ENCODE data around the gene KRT71. TPM values are rescaled to one million over a fixed set of nuclear protein-coding genes. Genes with fewer than 3 reads are reported as not detected.
"Not testable (repeated sequence)": the region's sequence is repeated elsewhere in the genome, so short reads cannot be mapped to it uniquely, and the experiment has no call there.

The KRT71 gene
- not detected in 2 replicates for total RNA-seq (2014; rRNA removed)
- not detected for polyA plus RNA-seq (2012)

DNA sequence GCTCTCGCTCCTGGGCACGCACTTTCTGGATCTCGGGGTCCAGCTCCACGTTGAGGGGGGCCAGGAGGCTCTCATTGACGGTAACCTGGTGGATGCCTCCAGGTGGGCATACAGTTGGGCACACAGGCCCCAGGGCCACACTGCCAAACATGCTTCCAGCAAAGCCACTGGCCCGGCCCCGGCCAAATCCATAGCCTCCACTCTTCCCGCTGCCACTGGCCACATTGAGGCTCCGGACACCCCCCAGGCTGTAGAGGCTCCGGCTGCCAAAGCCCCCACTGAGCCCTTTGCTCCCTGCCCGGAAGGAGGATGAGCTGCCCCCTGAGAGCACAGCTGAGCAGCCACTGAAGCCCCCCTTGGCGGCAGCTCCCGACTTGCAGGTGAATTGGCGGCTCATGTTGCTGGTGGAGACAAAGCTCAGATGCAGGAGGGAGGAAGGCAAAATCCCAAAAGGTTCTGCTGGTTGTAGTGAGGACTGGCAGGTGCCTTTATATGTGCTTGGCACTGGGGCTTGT is at the start of gene KRT71:
KRT71 (minus strand) TSS at position 465 of the 515 bp plus-strand sequence; CDS start at position 397, 68 bp downstream.
- DNase-seq (ENCODE audit: low read depth), result no peak

DNA sequence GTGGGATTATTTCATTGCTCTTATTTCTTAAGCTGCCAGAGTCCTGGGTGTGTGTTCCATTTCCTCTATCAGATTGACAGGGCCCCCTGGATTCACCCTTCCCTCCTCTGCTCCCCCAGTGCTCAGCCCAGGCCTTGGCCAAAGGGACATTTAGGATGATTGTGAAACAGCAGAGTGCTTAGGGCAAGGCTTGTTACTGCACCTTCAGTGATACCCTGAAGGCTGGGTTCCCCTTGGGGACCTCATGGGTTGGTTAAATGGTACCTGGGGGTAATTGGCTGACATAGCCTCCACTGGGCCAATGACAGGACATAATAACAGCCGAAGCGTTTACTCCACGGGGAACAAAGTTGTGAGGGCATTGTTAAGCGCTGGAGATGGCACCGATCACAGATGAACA is 49.6 kb upstream of the KRT71 start:
- no peak for DNase-seq (ENCODE audit: low read depth)

DNA sequence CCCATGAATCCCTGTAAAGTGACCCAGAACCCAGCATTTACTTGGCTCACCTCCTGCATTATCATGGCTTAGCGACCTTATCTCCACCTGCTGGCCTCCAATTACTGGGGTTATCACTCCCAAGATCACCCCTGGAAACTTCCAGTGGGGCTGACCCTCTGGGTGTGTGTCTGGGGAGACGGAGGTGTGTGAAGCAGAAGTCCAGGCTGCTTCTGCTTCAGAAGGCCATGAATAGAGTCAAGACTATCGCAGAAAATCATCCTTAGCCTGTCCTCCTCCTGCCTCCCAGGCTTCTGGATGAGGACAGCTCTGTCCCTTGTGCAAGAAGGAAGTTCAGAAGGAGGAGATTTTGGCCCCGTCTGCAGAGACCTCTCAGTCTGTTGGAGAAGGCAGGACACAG is 48.7 kb upstream of the KRT71 start:
- no peak for DNase-seq (ENCODE audit: low read depth)

DNA sequence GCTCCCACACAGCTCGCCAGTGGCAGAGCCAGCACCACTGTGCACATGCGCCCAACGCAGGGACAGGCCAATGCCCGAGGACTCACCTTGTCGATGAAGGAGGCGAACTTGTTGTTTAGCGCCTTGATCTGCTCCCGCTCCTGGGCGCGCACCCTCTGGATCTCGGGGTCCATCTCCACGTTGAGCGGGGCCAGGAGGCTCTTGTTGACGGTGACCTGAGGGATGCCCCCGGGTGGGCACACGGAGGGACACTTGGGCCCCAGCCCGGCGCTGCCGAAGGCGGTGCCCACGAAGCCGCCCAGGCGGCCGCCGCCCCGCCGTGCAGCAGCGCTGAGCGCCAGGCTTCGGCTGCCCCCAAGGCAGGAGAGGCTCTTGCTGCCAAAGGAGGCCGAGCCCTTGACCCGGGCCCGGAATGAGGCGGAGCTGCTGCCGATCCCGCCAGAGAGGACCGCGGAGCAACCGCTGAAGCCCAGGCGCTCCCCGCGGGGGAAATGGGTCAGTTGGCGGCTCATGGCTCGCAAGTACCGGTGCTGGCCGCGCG is 48.1 kb upstream of the KRT71 start, which contains the start of gene KRT72:
KRT72 (minus strand) TSS at position 523 of the 541 bp plus-strand sequence; CDS start at position 512, 11 bp downstream.
- no peak for DNase-seq (ENCODE audit: low read depth)

DNA sequence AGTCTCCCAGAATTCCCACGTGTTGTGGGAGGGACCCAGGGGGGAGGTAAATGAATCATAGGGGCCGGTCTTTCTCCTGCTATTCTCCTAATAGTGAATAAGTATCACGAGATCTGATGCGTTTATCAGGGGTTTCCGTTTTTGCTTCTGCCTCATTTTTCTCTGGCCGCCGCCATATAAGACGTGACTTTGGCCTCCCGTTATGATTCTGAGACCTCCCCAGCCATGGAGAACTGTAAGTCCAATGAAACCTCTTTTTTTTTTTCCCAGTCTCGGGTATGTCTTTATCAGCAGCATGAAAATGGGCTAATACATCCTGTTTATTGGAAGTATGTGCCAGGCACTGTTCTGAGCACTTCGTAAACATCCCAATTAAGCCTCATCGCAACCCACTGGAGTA is 47.5 kb upstream of the KRT71 start:
- DNase-seq (ENCODE audit: low read depth), result no peak

DNA sequence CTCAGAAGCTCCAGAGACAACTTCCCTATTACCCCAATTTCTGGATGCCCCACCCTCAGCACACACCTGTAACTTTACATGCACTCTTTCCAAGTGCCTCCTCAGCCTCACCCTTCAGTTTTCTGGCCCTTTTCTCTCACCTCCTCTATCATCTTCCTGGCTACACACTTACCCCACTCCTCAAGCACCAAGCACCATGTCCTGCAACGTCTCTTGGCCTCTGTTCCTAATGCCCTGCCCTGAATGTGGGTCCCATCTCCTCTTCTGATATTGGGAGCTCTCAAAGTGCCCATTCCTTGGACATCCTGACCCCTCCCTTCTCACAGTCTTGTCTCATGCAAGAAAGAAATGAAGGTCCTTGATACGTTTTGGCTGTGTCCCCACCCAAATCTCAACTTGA is 47.1 kb upstream of the KRT71 start:
- DNase-seq (ENCODE audit: low read depth), result no peak

DNA sequence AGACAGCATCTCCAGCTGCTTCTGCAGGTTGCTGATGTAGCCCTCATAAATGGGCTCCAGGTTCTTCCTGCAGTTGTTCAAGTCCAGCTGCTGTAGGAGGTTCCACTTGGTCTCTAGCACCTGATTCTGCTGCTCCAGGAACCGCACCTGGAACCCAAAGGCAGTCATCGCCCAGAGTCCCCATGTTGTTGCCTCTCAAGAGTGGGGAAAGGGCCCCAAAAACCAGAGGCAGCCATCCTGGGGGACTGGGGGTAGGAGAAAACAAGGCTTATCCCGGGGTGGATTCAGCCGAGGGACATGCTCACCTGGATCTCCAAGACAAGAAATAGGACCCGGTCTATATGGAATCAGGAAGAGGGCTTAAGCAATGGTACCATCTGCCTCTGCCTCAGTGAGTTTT is 46.0 kb upstream of the KRT71 start:
- DNase-seq (ENCODE audit: low read depth), result no peak

DNA sequence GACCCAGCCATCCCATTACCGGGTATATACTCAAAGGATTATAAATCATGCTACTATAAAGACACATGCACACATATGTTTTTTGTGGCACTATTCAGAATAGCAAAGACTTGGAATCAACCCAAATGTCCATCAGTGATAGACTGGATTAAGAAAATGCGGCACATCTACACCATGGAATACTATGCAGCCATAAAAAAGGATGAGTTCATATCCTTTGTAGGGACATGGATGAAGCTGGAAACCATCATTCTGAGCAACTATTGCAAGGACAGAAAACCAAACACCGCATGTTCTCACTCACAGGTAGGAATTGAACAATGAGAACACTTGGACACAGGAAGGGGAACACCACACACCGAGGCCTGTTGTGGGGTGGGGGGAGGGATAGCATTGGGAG is 41.3 kb upstream of the KRT71 start:
- not testable (repeated sequence) for DNase-seq (ENCODE audit: low read depth)

GRCh38 chr12:52591521-52591920 is 38.6 kb upstream of the KRT71 start:
- DNase-seq (ENCODE audit: low read depth), result no peak

GRCh38 chr12:52590021-52590420 is 37.1 kb upstream of the KRT71 start:
- DNase-seq (ENCODE audit: low read depth), result no peak

- no peak for DNase-seq (ENCODE audit: low read depth)
These were observed 34.6 kb upstream of the KRT71 start for GRCh38 chr12:52587563-52587962.

DNA sequence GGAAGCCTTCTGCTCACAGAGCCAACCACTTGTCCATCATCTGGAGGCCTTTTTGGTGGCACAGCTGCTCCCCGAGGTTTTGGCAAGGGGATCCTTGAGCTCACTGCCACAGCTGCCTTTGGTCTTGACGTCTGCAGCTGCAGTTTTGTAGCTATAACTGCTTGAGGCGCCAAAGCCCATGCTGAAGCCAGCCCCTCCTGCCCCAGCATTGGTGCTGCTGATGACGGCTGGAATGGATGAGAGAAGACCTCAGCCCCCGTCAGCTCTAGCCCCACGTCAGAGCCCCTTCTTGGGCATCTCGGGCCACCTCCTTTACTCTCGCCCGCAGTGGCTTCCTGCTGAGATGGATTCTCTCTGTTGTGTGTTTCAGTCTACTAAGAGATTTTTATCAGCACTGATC is 33.0 kb upstream of the KRT71 start:
- DNase-seq (ENCODE audit: low read depth), result peak; percentile 1

DNA sequence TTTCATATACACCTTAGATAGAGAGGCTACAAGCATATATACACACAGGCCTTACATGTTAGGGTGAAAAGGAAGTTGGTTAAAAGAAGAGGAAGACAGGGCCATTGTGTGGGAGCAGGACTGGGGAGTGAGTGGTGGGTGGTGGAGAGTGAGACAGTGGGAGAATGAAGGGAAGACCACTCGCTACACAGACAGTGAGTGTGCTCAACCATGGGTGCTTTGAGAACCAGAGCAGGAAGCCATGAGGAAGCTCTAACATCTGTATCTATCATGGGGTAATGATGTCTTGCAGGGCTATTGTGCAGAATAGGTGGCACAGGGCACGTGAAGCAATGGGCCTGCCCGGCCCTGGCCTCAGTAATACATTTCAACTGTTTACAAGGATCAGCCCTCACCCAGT is 32.1 kb upstream of the KRT71 start:
- DNase-seq (ENCODE audit: low read depth), result no peak

DNA sequence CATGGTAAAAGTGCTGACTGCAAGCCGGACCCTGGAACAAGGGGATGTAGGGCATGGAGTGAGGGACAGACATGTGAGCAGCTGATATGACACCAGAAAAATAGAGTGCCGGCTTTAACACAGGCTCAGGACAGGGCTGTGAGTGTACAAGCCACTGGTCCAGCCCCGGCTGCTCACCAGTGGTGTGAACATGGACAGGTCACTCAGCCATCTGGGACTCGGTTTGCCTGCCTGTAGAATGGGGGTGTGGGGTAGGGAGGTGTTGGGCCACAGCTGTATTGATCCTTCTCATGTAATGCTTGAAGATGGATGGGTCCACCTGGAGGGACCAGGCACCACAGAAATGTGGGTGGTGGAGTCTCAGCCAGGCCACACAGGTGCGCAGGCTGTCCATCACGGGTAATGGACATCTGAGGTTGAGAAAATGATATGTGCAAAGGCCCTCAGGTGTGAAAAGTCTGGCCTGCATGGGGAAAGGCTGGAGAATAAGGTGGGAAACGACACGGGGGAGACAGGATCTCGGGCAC is 31.3 kb upstream of the KRT71 start:
- DNase-seq (ENCODE audit: low read depth), result no peak

DNA sequence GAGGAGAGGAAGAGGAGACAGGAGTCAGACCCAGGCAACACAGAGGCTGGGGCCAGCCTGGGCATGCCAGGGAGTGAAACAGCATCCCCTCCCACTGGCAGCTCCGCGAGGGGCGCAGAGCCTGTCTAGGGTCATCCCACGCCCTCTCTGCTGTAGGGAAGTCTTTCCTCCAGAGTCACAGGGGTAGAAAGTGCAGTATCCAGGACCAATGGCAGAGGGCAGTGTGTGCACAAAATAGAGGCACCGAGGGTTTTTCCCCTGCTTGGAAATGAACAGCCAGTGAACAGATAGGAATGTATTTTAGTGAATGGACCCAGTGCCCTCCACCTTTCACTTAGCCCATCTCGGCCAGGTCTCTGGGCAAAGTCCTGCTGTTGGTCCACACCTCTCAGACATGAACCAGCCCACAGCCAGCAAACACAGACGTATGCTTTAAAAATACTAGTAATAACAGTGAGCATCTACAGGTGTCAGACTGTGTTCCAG is 30.1 kb upstream of the KRT71 start:
- DNase-seq (ENCODE audit: low read depth), result peak; percentile 33

DNA sequence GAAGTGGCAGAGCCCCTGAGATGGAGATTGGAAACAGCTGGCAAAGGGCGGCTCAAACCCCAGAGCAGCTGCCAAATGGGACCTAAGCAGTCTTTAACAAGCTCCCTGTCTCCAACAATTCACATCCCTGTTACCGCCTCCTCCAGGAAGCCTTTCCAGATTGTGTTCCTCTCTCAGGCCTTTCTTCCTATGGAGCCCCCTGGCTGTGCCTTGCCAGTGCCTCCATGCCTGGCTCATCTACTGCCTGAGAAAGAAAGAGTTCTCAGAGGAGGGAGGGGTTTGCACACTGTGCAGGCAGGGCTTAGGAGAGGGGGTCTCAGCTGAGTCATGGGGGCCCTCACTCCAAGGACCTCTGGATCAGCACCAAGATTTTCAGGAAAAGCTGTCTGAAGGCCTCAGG is 29.5 kb upstream of the KRT71 start:
- DNase-seq (ENCODE audit: low read depth), result no peak

DNA sequence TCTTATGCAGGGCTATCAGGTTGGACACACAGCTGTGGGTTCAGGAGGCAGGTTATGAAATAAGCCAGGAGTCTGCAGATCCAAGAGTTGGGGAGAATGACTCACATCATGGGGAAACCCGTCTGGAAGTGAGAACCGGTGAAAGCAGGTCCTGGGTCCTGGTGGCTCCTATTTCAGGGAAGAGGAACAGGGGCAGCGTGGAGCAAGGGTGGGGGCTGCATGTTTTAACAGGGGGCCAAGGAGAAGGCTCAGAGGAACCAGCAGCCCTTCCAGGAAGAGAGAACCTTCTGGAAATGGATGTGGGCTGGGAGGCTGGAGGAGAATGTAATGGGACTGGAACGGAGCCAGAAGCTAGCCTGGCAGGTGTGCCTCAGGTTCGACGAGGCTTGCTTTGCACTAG is 28.5 kb upstream of the KRT71 start:
- DNase-seq (ENCODE audit: low read depth), result peak; percentile 6

- DNase-seq (ENCODE audit: low read depth), result no peak
These were observed 28.1 kb upstream of the KRT71 start for GRCh38 chr12:52581066-52581465.

DNA sequence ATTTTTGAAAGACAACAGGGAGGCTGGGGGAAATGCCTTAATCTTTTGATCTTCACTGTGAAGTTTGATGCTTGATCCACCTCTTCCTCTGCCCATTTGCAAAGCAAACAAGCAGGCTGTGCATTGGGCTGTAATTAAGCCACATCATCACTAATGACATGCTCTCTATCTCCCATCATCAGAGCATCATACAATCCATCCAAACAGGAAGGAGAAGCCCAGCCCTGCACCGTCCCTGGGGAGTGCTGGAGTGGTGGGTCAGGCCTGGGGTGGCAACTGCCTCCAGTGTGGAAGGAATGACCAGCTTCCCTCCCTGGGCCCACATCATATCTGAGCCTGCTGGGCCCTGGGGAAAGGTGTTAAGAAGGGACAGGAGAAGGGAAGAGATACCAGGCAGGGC is 27.6 kb upstream of the KRT71 start:
- DNase-seq (ENCODE audit: low read depth), result no peak

GRCh38 chr12:52579468-52580465 is 26.8 kb upstream of the KRT71 start:
- DNase-seq (ENCODE audit: low read depth), result no peak

DNA sequence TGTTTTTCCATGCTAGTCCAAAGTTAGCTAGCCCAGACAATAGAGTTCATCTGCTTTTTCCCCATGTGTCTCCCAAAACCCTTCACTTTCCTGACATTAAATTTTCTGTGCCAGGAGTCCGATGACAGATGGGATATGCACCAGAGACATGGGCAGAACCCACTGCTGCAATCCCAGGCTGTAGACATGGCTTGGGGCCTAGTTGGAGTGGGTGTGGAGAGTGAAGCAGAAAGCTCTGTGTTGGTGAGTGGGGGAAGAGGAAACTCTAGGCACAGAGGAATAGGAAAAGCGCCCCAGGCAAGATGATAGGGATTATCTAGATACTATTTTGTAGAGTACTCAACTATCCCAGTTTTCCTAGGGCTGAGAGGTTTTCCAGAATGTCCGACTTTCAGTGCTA is 25.5 kb upstream of the KRT71 start:
- no peak for DNase-seq (ENCODE audit: low read depth)

- no peak for DNase-seq (ENCODE audit: low read depth)
These were observed 24.4 kb upstream of the KRT71 start for GRCh38 chr12:52577316-52577715.

Measured in LHCN-M2 (cell line).